Naive thymus-derived CD8-positive, alpha-beta T cell (primary cell): ENCODE results near the gene MDGA2. TPM values are rescaled to one million over a fixed set of nuclear protein-coding genes. Genes with fewer than 3 reads are reported as not detected.

Experiments used
- ATAC-seq, 2 donors: fragments of 150-1000 bp; cut with Tn5 transposase in 1 of 2; sonication (Bioruptor Pico), chemical (Tn5 transposase) in 1 of 2; 1 replicate in 1 of 2; 2 replicates in 1 of 2; pipeline ENCODE4 v1.10.0; 2021; ENCODE audit warnings: mild to moderate bottlenecking in 2 of 2, moderate library complexity in 2 of 2
- POLR2A ChIA-PET: fragments of 350-600 bp; sonication (Branson Sonifier 250); formaldehyde crosslinking; loops from one replicate; lab custom pipeline; 2021; ENCODE audit warnings: antibody characterized with exemption; lab: Charles Lee
- DNase-seq, 10 donors: peaks; one replicate each; pipeline versions ENCODE4 v3.0.0 to v3.0.0-alpha.2; 2020 to 2022
- H3K27ac Mint-ChIP-seq, 10 donors: one replicate each; pipeline ENCODE4 v1.8.0; 2020 to 2022; ENCODE audit warnings: mild to moderate bottlenecking in 10 of 10, mixed read lengths in 10 of 10, moderate library complexity in 4 of 10, inconsistent platforms in 1 of 10
- H3K27me3 Mint-ChIP-seq, 5 donors: one replicate each; pipeline ENCODE4 v1.8.0; 2021 to 2022; ENCODE audit warnings: mixed read lengths in 5 of 5
- H3K36me3 Mint-ChIP-seq, 3 donors: one replicate each; pipeline ENCODE4 v1.8.0; 2020 to 2022; ENCODE audit warnings: mixed read lengths in 3 of 3, mild to moderate bottlenecking in 2 of 3, inconsistent platforms in 1 of 3
- H3K4me1 Mint-ChIP-seq, 4 donors: one replicate each; pipeline ENCODE4 v1.8.0; 2021 to 2022; ENCODE audit warnings: mixed read lengths in 4 of 4
- H3K4me3 Mint-ChIP-seq, 10 donors: one replicate each; pipeline ENCODE4 v1.8.0; 2020 to 2022; ENCODE audit warnings: mild to moderate bottlenecking in 10 of 10, mixed read lengths in 10 of 10, moderate library complexity in 6 of 10, inconsistent platforms in 1 of 10
- H3K9me3 Mint-ChIP-seq, 9 donors: one replicate each; pipeline ENCODE4 v1.8.0; 2020 to 2022; ENCODE audit warnings: mixed read lengths in 9 of 9, mild to moderate bottlenecking in 3 of 9, inconsistent platforms in 1 of 9, moderate library complexity in 1 of 9
- polyA plus RNA-seq, 3 donors: library from polyadenylated mRNA; unstranded; fragments of 300-500 nt; fragmentation: Illumina TruSeq; gene quantifications; one replicate each; pipeline ENCODE4 v1.2.3, GENCODE V29; 2021
- total RNA-seq, 8 experiments: library from RNA in 2 of 8; stranded (reverse) in 2 of 8; gene quantifications; one replicate each; pipeline ENCODE4 v1.2.3 and lab custom pipeline; 2021 to 2026

MDGA2 gene
- total RNA-seq, result not detected
- polyA plus RNA-seq, result not detected
- 0 to 0.17 (median 0) reads per million in 6 experiments for total RNA-seq (lab: John Stamatoyannopoulos, UW)

DNA sequence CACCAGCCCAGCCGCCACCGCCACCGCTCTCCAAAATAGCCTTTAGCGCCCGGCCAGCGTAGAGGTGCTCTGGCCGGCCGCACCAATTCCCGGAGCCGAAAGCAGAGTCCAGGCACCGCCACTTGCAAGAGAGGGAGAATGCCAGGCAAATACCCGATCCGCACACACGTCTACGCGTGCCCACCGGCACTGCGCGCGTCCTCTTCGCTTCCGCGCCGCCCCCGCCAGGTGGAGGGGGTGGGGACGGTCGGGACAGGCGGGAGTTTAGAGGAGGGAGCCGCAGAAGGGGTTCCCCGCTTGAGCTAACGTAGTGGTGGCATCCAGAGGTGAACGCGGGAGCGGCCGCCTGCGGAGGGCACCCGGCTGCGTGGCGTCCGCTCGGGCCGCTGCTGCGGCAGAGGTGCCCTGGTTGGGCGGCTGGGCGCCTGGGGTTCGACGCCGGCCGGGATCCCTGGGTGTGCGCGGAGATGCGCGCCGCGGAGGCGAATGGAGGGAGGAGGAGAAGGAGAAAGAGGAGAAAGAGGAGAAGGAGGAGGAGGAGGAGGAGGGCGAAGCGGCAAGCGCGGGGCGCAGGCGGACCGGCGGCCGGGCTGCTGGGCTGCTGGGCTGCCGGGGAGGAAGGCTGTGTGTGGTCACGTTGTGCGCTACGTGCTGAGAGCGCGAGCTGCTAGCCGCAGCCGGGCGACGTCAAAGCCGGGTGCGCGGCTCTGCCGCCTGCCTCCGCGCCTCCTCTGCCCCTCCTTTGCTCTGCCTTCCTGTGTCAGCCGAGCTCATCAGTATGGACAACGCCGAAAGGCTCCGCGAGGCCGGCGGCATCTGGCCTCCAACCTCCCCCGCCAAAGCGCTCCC, at the start of gene MDGA2:
MDGA2 (minus strand) TSS at position 140 of the 849 bp plus-strand sequence.
- Mint-ChIP-seq H3K36me3 (peaks cover 0 to 3% (median 2%) of the 10 kb centered on the region in 3 donors), H3K27me3 (peaks cover 19 to 55% (median 35%) of the 10 kb centered on the region in 5 donors), H3K4me1 (peaks cover 0 to 6% (median 3%) of the 10 kb centered on the region in 4 donors), H3K4me3 (peak within 1 kb of the TSS in 1 of 10 donors; percentile 44), H3K9me3 (peaks cover 0 to 8% (median 0%) of the 10 kb centered on the region in 9 donors), H3K27ac (no peak within 1 kb of the TSS)
- POLR2A ChIA-PET, result no interaction called here
- DNase-seq (no peak), ATAC-seq (no peak)

DNA sequence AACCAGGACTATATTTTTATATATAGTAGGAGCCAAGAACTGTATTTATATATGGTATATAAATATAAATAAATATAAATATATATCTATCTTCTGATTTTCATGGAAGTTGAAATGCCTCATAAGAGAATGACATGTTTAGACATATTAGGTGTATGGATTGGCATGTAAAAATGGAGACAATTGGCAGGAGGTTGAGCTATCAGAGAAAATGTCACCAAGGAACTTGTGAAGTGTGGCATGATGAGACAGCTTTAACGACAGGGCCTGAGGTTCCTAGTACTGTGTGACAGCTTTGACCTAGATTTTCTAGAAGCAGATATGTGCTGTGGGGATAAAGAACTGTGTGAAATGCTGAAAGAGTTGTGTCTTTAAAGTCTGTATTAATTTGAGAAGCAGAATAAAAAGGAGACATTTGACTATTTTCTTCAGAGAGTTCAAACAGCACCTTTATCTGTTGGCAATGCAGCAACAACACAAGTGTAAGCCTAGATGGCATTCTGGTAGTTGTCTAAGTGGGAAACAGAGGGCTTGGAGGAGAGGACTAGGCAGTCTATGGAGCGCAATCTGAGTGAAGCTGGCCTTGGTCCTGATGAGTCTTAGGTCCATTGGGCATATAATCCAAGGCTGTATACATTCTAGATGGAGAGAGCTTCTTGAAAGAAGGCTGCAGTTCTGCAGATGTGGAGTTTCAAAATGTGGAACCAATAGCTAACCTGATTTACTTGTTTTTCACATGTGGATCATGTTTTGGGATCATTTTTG, 47.7 kb upstream of the MDGA2 start:
- Mint-ChIP-seq H3K4me3 (no peak overlapping the region), H3K4me1 (no peaks in the 10 kb centered on the region), H3K27me3 (no peaks in the 10 kb centered on the region), H3K36me3 (no peaks in the 10 kb centered on the region), H3K27ac (no peak overlapping the region), H3K9me3 (peaks cover 0 to 12% (median 0%) of the 10 kb centered on the region in 9 donors)
- no peak for DNase-seq
- POLR2A ChIA-PET, result no interaction called here
- ATAC-seq, result no peak

DNA sequence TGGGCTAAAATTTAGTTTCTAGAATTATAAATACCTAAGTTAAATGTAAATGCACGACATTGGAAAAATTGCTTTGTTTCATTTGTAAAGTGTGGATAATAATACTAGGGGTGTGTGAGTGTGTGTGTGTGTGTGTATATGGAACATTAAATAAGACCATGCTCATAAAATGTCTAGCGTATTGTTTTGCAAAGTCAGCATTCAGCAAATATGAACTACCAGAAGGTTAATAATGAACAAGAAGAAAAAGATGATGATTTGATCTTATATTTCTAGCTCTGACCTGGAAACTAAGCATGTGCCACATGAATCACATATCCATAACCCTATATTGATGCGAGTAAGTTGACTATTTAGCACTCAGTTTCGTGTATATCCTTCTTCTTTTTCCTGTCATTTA, 44.9 kb upstream of the MDGA2 start:
- H3K9me3 Mint-ChIP-seq, result peaks cover 0 to 15% (median 6%) of the 10 kb centered on the region in 9 donors

DNA sequence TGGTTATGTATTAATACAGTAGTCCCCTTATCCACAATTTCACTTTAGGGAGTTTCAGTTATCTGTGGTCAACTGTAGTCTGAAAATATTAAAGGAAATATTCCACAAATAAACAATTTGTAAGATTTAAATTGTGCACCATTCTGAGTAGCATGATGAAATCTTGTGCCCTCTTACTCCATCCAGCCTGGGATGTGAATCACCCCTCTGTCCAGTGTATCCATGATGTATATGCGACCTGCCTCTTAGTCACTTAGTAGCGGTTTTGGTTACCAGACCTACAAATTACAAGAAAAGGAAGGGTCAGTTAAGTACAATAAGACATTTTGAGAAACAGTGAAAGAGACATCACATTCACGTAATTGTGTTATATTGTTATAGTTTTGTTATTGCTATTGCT, 39.9 kb upstream of the MDGA2 start:
- no peak for DNase-seq
- H3K4me1 Mint-ChIP-seq, result no peaks in the 10 kb centered on the region
- no peak for ATAC-seq
- peaks cover 0 to 15% (median 4%) of the 10 kb centered on the region in 9 donors for H3K9me3 Mint-ChIP-seq
- POLR2A ChIA-PET, result no interaction called here
- no peaks in the 10 kb centered on the region for H3K27me3 Mint-ChIP-seq
- no peaks in the 10 kb centered on the region for H3K36me3 Mint-ChIP-seq
- no peak overlapping the region for H3K27ac Mint-ChIP-seq
- no peak overlapping the region for H3K4me3 Mint-ChIP-seq

More for the DNA sequence above, 44.9 kb upstream of the MDGA2 start:
- ATAC-seq, result no peak
- DNase-seq, result no peak
- H3K4me1 Mint-ChIP-seq, result no peaks in the 10 kb centered on the region
- no peaks in the 10 kb centered on the region for H3K27me3 Mint-ChIP-seq
- H3K4me3 Mint-ChIP-seq, result no peak overlapping the region
- H3K36me3 Mint-ChIP-seq, result no peaks in the 10 kb centered on the region
- POLR2A ChIA-PET, result no interaction called here
- H3K27ac Mint-ChIP-seq, result no peak overlapping the region

DNA sequence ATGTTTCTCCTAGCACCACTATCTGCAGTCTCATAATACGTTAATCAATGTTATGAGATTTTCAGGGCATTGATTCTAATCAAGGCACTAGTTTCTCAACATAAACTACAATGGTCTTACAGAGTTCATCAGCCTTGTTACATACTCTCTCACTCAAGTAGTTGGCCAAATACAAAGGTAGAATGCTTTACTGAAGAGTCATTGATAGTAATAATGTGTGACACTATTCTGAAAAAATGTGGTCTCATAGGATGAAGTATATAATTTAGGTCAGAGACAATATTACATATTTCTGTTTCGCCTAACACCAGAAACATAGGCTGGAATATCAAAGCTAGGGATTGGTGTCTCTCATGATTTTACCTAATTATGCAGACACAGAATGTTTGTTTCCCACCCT, 35.2 kb upstream of the MDGA2 start:
- peaks cover 0 to 9% (median 1%) of the 10 kb centered on the region in 9 donors for H3K9me3 Mint-ChIP-seq
- H3K27me3 Mint-ChIP-seq, result no peaks in the 10 kb centered on the region
- DNase-seq (no peak), ATAC-seq (no peak)
- no peak overlapping the region for H3K27ac Mint-ChIP-seq
- no peaks in the 10 kb centered on the region for H3K36me3 Mint-ChIP-seq
- POLR2A ChIA-PET, result no interaction called here
- no peak overlapping the region for H3K4me3 Mint-ChIP-seq
- H3K4me1 Mint-ChIP-seq, result no peaks in the 10 kb centered on the region

DNA sequence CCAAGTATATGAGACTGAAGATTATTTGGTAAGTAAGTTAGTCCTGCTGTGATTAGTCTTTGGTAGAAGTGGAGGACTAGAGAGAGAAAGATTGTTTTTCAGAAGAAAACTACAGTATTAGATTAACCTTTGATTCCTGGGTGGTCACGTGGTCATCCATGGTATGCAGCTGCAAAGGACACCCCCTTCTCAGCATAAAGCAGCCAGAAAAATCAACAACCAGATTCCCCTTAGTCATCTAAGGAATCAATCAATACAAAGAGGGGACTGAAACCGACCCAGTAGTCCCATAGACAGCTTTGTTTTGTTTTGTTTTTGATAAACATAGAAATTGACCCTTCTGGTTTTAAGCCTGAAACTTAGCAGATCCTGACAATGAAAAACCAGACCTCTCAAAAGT, 30.3 kb upstream of the MDGA2 start:
- H3K27ac Mint-ChIP-seq, result no peak overlapping the region
- POLR2A ChIA-PET, result no interaction called here
- ATAC-seq, result no peak
- no peak overlapping the region for H3K4me3 Mint-ChIP-seq
- peaks cover 0 to 15% (median 5%) of the 10 kb centered on the region in 9 donors for H3K9me3 Mint-ChIP-seq
- H3K36me3 Mint-ChIP-seq, result no peaks in the 10 kb centered on the region
- no peaks in the 10 kb centered on the region for H3K27me3 Mint-ChIP-seq
- no peaks in the 10 kb centered on the region for H3K4me1 Mint-ChIP-seq
- no peak for DNase-seq

DNA sequence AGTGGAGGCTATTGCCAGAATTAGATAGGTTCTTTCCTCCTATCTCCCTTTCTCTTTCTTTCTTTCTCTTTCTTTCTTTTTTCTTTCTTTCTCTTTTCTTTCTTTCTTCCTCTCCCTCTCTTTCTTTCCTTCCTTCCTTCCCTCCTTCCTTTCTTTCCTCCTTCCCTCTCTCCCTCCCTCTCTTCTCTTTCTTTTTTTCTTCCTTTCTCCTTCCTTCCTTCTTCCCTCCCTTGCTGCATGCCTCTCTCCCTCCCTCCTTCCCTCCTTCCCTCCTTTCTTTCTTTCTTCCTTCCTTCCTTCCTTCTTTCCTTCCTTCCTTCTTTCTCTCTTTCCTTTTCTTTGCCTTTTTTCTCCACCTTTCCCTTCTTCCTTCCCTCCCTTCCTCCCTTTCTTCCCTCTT, 16.4 kb upstream of the MDGA2 start:
- no peak overlapping the region for H3K27ac Mint-ChIP-seq
- no peak for DNase-seq
- ATAC-seq, result no peak
- H3K4me3 Mint-ChIP-seq, result no peak overlapping the region
- peaks cover 0 to 1% (median 0%) of the 10 kb centered on the region in 4 donors for H3K4me1 Mint-ChIP-seq
- no peaks in the 10 kb centered on the region for H3K36me3 Mint-ChIP-seq
- POLR2A ChIA-PET, result no interaction called here
- H3K27me3 Mint-ChIP-seq, result peaks cover 0 to 7% (median 0%) of the 10 kb centered on the region in 5 donors
- peaks cover 5 to 17% (median 10%) of the 10 kb centered on the region in 9 donors for H3K9me3 Mint-ChIP-seq

DNA sequence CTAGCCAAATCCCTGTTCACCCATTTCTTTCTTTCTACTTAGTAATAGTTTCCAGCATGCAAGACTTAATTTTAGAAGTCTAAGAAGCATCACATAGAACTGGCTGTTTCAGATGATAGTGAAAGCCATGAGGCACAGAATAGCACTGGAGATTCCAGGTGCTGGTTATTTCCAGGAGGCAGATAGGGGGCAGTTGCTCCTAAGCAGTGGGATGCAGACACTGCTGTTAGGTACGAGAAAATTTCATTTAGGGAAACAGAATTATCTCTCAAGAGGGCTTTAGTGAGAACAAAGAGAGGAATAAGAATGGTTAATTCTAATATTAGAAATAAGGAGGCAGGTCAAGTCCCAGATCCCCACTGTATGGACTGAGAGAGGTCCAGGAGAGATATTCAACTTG, 3.6 kb upstream of the MDGA2 start:
- Mint-ChIP-seq H3K9me3 (peaks cover 0 to 13% (median 2%) of the 10 kb centered on the region in 9 donors), H3K27me3 (peaks cover 11 to 36% (median 22%) of the 10 kb centered on the region in 5 donors), H3K4me3 (no peak overlapping the region), H3K27ac (no peak overlapping the region), H3K36me3 (no peaks in the 10 kb centered on the region), H3K4me1 (peaks cover 0 to 6% (median 2%) of the 10 kb centered on the region in 4 donors)
- no peak for ATAC-seq
- DNase-seq, result no peak
- POLR2A ChIA-PET, result no interaction called here

DNA sequence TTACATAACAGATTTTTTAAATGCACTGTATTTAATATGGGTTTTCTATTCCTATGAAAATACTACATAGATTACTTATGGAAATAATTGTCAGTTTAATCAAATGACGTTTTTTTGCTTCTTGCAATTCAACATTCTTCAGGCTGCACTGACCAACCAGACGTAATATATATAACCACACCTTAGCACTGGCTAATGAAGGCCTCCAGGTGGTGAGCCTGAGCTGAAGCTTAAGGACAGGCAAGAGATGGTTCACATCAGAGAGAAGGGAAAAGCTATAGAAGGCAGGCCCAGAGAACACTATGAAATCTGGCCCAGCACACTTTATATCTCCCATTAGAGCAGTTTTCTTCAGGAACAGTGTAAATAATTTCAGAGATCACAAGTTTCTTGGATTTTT, 2.8 kb upstream of the MDGA2 start:
- Mint-ChIP-seq H3K4me3 (no peak overlapping the region), H3K4me1 (peaks cover 0 to 6% (median 3%) of the 10 kb centered on the region in 4 donors), H3K27ac (no peak overlapping the region), H3K27me3 (peaks cover 15 to 43% (median 27%) of the 10 kb centered on the region in 5 donors), H3K36me3 (peaks cover 0 to 3% (median 2%) of the 10 kb centered on the region in 3 donors), H3K9me3 (peaks cover 0 to 13% (median under 1%) of the 10 kb centered on the region in 9 donors)
- POLR2A ChIA-PET, result no interaction called here
- ATAC-seq (no peak), DNase-seq (no peak)

DNA sequence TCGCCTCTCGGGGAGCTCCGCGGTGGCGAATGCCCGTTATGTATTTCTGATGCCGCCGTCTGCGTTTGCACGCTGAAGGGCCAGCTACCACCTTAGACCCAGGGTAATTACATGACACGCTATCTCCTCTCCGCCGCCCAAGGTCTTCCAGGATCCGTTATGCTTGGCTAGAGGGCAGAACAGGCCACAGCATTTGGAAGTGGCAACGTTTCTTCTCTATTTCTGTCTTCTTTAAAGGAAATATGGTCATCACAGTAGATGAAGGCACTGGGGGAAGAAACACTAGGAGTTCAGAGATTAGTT, 861 bp upstream of the MDGA2 start:
- Mint-ChIP-seq H3K4me1 (peaks cover 0 to 6% (median 3%) of the 10 kb centered on the region in 4 donors), H3K36me3 (peaks cover 0 to 3% (median 2%) of the 10 kb centered on the region in 3 donors), H3K27me3 (peaks cover 19 to 55% (median 35%) of the 10 kb centered on the region in 5 donors), H3K4me3 (peak overlapping the region in 1 of 10 donors; percentile 44), H3K27ac (no peak overlapping the region), H3K9me3 (peaks cover 0 to 12% (median 0%) of the 10 kb centered on the region in 9 donors)
- POLR2A ChIA-PET, result no interaction called here
- DNase-seq, result no peak
- no peak for ATAC-seq

DNA sequence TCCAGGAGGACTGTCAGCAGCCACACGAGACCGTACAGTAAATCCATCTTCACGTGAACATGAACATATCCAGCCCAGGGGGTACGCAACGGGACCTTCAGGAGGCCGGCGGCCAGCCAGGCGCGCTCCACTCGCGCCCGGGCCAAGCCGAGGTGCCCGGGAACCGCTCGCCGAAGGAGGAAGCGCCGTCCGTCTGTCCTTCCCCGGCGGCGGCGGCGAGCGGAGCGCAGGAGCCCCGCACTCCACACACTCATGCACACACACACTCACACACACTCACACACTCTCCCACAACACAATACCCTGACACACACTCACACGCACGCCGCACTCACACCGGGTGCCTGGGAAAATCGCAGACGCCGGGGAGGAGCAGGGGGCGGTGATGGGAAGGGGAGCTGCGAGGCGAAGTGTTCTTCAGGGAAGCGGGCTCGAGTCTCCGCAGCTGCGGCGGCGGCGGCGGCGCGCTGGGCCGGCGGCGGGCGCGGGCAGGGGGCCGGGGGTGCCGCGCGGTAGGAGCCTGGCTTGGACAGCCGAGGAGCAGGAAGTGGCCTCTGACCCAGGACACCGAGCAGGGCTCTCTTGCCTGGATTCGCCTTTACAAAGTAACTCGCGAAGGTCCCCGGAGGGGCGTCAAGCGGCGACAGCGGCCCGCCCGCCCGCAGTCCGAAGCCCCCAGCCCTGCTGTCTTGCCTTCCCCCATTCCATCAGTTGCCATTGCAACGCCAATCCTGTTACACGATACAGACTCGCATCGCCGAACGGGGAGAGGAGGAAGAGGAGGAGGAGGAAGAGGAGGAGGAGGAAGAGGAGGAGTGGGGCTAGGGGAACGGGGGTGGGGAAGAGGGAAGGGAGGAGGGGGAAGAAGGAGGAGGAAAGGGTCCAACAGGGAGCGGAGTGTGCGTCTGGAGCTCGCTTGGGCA, 601 bp downstream of the MDGA2 start:
- DNase-seq, result peak in 1 of 10 donors; percentile 55
- ATAC-seq, result no peak
- Mint-ChIP-seq H3K27ac (no peak overlapping the region), H3K4me3 (no peak overlapping the region), H3K9me3 (peaks cover 0 to 8% (median 0%) of the 10 kb centered on the region in 9 donors), H3K27me3 (peaks cover 19 to 55% (median 35%) of the 10 kb centered on the region in 5 donors), H3K4me1 (peaks cover 0 to 6% (median 3%) of the 10 kb centered on the region in 4 donors), H3K36me3 (peaks cover 0 to 3% (median 2%) of the 10 kb centered on the region in 3 donors)
- POLR2A ChIA-PET, result no interaction called here

DNA sequence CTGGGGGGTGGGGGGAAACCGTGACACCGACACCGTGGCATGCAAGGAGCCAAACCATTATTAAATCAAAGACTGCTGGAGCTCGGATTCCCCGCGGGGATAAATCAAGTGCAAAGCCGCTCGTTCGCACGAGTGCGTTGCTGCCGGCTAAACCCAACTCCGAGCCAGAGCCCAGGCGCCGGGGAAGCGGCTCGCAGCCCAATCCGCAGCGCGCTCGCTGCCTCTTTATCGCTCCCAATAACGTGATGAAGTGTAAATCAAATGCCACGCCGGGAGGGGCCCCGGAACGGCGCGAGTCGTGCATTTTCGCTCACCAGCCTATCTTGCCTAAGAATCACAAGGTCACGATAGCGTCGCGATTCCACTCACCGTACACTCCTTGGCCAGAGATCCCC, 1.3 kb downstream of the MDGA2 start:
- Mint-ChIP-seq H3K27ac (no peak overlapping the region), H3K36me3 (peaks cover 0 to 3% (median 2%) of the 10 kb centered on the region in 3 donors), H3K9me3 (peaks cover 0 to 8% (median 0%) of the 10 kb centered on the region in 9 donors), H3K27me3 (peaks cover 19 to 55% (median 35%) of the 10 kb centered on the region in 5 donors), H3K4me1 (peaks cover 0 to 6% (median 3%) of the 10 kb centered on the region in 4 donors), H3K4me3 (no peak overlapping the region)
- POLR2A ChIA-PET, result no interaction called here
- ATAC-seq (no peak), DNase-seq (no peak)
